ENCODE measurements around the gene SLCO4A1. TPM values are rescaled to one million over a fixed set of nuclear protein-coding genes. Genes with fewer than 3 reads are reported as not detected.

The SLCO4A1 gene
- total and polyA plus RNA-seq, 8 donors: 0.58 to 44.3 (median 11.9) TPM

- TF ChIP-seq POLR2A (IDR thresholded peaks at IDR 0.05) (no peak), CTCF (IDR thresholded peaks at IDR 0.05) (no peak), POLR2AphosphoS5 (IDR thresholded peaks at IDR 0.05) (no peak), EP300 (IDR thresholded peaks at IDR 0.05) (no peak)
- no peak for DNase-seq
- no peak overlapping the region for H3K27ac ChIP-seq
- no peak overlapping the region for H3K4me3 ChIP-seq
- H3K36me3 ChIP-seq: no peaks in the 10 kb centered on the region
- no peaks in the 10 kb centered on the region for H3K9me3 ChIP-seq
- H3K27me3 ChIP-seq: peaks cover 0 to 59% (median 0%) of the 10 kb centered on the region in 3 donors
- WGBS, 5 donors: 46 to 64% (median 59%) methylated on average over 16 of the region's 16 CpGs
- peaks cover 2 to 8% (median 3%) of the 10 kb centered on the region in 4 donors for H3K4me1 ChIP-seq
- intact Hi-C loops (cut with DNase I; ENCODE audit: low total_unique reads): no loop called here
Observed at GRCh38 chr20:62636446-62636845, 5.9 kb upstream of the SLCO4A1 start.

- intact Hi-C loops (cut with DNase I; ENCODE audit: low total_unique reads): no loop called here
- Histone ChIP-seq H3K36me3 (no peaks in the 10 kb centered on the region), H3K4me3 (no peak overlapping the region), H3K9me3 (no peaks in the 10 kb centered on the region), H3K27me3 (peaks cover 0 to 61% (median 0%) of the 10 kb centered on the region in 3 donors), H3K27ac (no peak overlapping the region), H3K4me1 (peaks cover 9 to 15% (median 9%) of the 10 kb centered on the region in 4 donors)
- WGBS, 5 donors: 68 to 88% (median 77%) methylated on average over 5 of the region's 5 CpGs
- no peak for DNase-seq
- no peak for TF ChIP-seq POLR2AphosphoS5 (IDR thresholded peaks at IDR 0.05)
Observed at GRCh38 chr20:62637110-62637509, 5.2 kb upstream of the SLCO4A1 start.

- Histone ChIP-seq H3K27ac (no peak overlapping the region), H3K4me3 (no peak overlapping the region), H3K4me1 (peaks cover 13 to 20% (median 14%) of the 10 kb centered on the region in 4 donors), H3K36me3 (no peaks in the 10 kb centered on the region), H3K9me3 (no peaks in the 10 kb centered on the region), H3K27me3 (peaks cover 0 to 65% (median under 1%) of the 10 kb centered on the region in 3 donors)
- intact Hi-C loops (cut with DNase I; ENCODE audit: low total_unique reads): no loop called here
- WGBS, 5 donors: 77 to 82% (median 80%) methylated on average over 10 to 11 of the region's 11 CpGs
- TF ChIP-seq EP300 (IDR thresholded peaks at IDR 0.05) (no peak), POLR2AphosphoS5 (IDR thresholded peaks at IDR 0.05) (no peak), CTCF (IDR thresholded peaks at IDR 0.05) (no peak), POLR2A (IDR thresholded peaks at IDR 0.05) (no peak)
- DNase-seq: no peak
Observed at GRCh38 chr20:62637521-62638054, 4.7 kb upstream of the SLCO4A1 start.

GRCh38 chr20:62638055-62638570 is 4.2 kb upstream of the SLCO4A1 start:
- Histone ChIP-seq H3K4me1 (peaks cover 19 to 25% (median 19%) of the 10 kb centered on the region in 4 donors), H3K36me3 (no peaks in the 10 kb centered on the region), H3K27me3 (peaks cover 4 to 65% (median 5%) of the 10 kb centered on the region in 3 donors), H3K9me3 (no peaks in the 10 kb centered on the region), H3K4me3 (no peak overlapping the region), H3K27ac (no peak overlapping the region)
- no peak for TF ChIP-seq POLR2AphosphoS5 (IDR thresholded peaks at IDR 0.05)
- TF ChIP-seq POLR2A (IDR thresholded peaks at IDR 0.05): no peak
- no peak for TF ChIP-seq EP300 (IDR thresholded peaks at IDR 0.05)
- no peak for TF ChIP-seq CTCF (IDR thresholded peaks at IDR 0.05)
- intact Hi-C loops (cut with DNase I; ENCODE audit: low total_unique reads): no loop called here
- DNase-seq: no peak
- WGBS, 5 donors: 77 to 83% (median 79%) methylated on average over 12 of the region's 12 CpGs
